Fibroblast of the aortic adventitia (primary cell): ENCODE data around the gene RGP1. TPM values are rescaled to one million over a fixed set of nuclear protein-coding genes. Genes with fewer than 3 reads are reported as not detected.

Experiments
- DNase-seq: peaks from one replicate; pipeline ENCODE4 v3.0.0-alpha.2; 2010; ENCODE audit warnings: low read depth
- H3K4me3 ChIP-seq: 2 replicates; pipeline ENCODE4 v1.5.1; 2011; ENCODE audit warnings: low read depth, mild to moderate bottlenecking, control low read depth, low read length, moderate library complexity
- small RNA-seq: library from RNA; depleted of rRNA; stranded (forward); fragments of <200 nt; gene quantifications from one replicate; pipeline ENCODE3, GENCODE V24; 2012
- total RNA-seq: library from RNA; depleted of rRNA; stranded (reverse); fragments of >200 nt; gene quantifications from 2 replicates; pipeline ENCODE4 v1.2.3, GENCODE V29; 2012; ENCODE audit warnings: low replicate concordance
- TF ChIP-seq, protein P1 (sequence below): IDR thresholded peaks from 2 replicates; pipeline ENCODE4 v1.5.1; 2011; ENCODE audit warnings: mild to moderate bottlenecking, low read length, control low read depth, inconsistent platforms; ENCODE audit not compliant: insufficient read depth

Gene RGP1
- total RNA-seq, 1 donor, result 16.0 TPM

DNA sequence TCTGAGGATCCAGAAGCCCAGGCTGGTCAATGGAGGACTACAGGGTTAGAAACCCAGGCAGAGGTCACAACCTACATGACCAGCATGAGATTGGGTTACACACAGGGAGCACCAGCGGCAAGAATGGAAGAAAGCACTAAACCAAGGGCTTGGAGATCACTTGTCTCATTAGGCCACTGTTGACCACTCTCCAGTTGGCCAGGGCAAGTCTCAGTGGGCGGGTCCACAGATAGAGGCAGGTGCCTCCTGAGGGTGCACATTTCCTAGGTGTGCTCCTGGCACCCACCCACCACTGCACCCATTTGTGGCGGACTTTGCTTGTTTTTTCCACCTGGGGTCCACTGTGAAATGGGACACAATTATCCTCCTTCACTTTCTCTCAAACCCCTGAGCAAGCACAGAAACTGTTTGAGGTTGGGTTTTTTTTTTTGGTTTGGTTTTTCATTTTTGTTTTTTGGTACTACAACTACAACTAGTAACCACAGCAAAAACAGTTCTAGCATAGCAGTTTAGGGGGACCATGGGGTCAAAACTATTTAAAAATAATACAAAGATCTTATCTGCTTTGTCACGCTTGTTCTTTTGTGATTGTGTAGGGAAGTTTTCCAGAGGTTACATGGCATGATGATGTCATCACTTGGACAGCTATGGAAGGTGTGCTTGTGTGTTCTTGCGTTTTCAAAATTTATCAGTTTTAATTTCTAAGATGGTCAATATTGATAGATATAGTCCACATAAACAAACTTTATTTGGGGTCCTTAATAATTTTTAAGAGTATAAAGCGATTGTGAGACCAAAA is 48.4 kb downstream of the RGP1 start:
- H3K4me3 ChIP-seq, result no peak overlapping the region
- DNase-seq, result peak; percentile 34
- TF ChIP-seq, protein P1, sequence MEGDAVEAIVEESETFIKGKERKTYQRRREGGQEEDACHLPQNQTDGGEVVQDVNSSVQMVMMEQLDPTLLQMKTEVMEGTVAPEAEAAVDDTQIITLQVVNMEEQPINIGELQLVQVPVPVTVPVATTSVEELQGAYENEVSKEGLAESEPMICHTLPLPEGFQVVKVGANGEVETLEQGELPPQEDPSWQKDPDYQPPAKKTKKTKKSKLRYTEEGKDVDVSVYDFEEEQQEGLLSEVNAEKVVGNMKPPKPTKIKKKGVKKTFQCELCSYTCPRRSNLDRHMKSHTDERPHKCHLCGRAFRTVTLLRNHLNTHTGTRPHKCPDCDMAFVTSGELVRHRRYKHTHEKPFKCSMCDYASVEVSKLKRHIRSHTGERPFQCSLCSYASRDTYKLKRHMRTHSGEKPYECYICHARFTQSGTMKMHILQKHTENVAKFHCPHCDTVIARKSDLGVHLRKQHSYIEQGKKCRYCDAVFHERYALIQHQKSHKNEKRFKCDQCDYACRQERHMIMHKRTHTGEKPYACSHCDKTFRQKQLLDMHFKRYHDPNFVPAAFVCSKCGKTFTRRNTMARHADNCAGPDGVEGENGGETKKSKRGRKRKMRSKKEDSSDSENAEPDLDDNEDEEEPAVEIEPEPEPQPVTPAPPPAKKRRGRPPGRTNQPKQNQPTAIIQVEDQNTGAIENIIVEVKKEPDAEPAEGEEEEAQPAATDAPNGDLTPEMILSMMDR, result no peak

DNA sequence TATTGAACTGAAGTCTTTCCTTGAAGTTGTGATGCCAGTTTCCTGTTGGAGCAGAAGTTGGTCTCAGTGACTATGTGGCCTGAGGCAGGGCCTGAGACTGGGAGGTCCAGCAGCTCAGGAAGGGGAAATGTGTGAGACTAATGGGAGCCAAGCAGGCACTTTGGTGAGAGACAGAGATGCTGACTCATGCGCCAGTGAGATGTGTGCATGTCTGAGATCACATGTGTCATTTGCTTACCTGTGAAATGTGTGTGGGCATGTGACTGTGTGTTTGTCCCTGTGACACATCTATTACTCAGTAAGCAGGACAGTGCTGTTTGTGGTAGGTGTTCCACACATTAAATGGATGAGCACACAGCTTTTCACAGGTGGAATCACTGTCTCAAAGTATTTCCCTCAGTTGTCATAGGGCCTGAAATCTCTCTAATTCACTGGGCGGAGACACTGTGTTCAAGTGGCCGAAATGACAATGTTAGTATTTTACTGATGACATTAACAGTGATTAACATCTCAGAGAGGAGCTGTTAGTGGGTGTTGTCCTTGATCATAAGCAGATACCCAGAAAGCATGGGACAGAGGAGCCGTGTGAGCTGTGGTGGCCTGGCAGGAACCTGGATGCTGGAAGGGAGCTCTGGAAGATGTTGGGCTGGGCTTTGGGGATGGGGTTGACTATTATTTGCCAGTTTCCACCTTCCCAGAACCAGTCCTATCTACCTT is 49.7 kb downstream of the RGP1 start:
- DNase-seq, result no peak
- TF ChIP-seq, protein P1, result no peak
- H3K4me3 ChIP-seq, result no peak overlapping the region

DNA sequence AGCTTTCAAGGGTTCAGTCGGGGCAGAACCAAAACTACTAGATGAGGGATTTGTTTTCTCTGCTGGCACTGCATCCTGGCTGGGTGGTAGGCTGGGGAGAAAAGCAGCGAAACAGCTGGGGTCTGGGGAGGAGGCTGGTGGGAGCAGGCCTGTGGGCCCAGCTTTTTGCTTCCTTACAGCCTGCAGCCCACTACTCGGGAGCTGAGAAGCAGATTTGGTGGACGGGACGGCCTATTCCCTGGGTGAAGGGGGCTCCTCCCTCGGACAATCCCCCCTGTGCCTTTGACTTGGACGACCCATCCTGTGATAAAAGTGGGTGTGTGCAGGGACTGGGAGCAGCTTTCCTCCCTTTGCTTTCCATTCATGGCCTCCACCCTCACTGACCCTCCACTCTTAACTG is 51.4 kb downstream of the RGP1 start:
- no peak overlapping the region for H3K4me3 ChIP-seq
- TF ChIP-seq, protein P1, result no peak
- no peak for DNase-seq

DNA sequence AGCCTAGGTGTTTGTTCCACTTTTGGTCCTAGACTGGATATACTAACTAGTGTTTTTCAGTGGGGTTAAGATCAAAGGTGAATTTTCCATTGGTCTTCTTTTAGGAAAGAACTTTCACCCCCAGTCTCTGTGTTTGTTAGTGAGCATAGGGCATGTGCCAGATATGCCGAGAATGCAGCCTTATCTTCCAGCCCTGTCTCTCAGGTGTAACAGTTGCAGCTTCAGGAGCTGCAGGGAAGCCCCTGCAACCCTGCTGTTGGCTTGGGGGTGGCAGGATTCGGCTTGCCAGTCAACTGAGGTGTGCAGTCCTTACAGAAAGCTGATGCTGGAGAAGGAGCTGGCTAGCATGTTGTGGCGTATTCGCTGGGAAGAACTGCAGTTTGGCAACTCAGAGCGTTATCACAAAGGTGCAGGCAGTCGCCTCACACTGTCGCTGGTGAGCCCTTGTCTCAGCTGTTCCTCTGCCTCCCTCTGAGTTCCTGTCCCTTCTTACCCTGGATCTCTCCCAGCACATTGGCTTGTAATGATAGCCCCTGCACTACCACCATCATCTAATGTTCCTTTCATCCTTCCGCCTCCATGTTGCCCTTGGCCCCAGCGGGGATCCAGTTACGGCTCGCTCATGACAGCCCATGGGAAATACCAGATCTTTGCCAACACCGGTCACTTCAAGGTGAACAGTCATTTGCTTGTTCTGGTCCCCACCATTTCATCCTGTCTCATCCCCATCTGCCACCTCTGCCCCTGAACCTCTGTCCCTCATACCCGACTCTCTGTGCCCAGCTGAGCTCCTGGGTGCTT is 52.4 kb downstream of the RGP1 start:
- TF ChIP-seq, protein P1, result no peak
- H3K4me3 ChIP-seq, result no peak overlapping the region
- no peak for DNase-seq

DNA sequence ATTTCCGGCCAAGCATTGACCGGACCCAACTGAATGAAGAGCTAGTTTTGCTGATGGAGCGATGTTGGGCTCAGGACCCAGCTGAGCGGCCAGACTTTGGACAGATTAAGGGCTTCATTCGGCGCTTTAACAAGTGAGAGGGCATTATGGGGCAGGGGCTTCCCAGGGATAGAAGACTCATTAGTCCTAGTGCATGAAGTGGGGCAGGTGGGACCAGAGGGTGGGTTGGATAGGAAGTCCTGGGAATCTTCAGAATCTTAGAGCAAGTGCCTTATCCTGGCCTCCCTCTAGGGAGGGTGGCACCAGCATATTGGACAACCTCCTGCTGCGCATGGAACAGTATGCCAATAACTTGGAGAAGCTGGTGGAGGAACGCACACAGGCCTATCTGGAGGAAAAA is 57.0 kb downstream of the RGP1 start:
- no peak for DNase-seq
- TF ChIP-seq, protein P1, result no peak

More for the DNA sequence above, 57.0 kb downstream of the RGP1 start:
- no peak overlapping the region for H3K4me3 ChIP-seq

Small RNAs within 50 kb of the gene (small RNA-seq; reads per million reads assigned to genes)
- 1.3 reads per million, percentile 47 among the genes with 10 or more reads in this experiment for gene MIR6853

Other genes with a start within 250 kb of the RGP1 start
- 13.3 and 21.3 TPM in 2 replicates for gene TESK1, start 144.0 kb upstream of the RGP1 start, total RNA-seq
- gene CD72, start 130.9 kb upstream of the RGP1 start, total RNA-seq, result 1.1 and 1.9 TPM in 2 replicates
- 0.18 and 1.6 TPM in 2 replicates for gene SIT1, start 98.4 kb upstream of the RGP1 start, total RNA-seq
- 966 and 30,763 TPM in 2 replicates for gene RMRP, start 91.3 kb upstream of the RGP1 start, total RNA-seq
- gene CCDC107, start 91.0 kb upstream of the RGP1 start, total RNA-seq, result 6.1 and 10.9 TPM in 2 replicates
- 3.9 TPM in 1 of 2 replicates, not detected in the other for gene ARHGEF39, start 84.1 kb upstream of the RGP1 start, total RNA-seq
- gene CA9, start 75.4 kb upstream of the RGP1 start, total RNA-seq, result 0.45 and 1.5 TPM in 2 replicates
- 484 and 2,099 TPM in 2 replicates for gene TPM2, start 59.4 kb upstream of the RGP1 start, total RNA-seq
- gene TLN1, start 17.1 kb upstream of the RGP1 start, total RNA-seq, result 287 and 513 TPM in 2 replicates
- gene CREB3, start 16.6 kb upstream of the RGP1 start, total RNA-seq, result 56.1 and 68.3 TPM in 2 replicates
- gene GBA2, start 59 bp upstream of the RGP1 start, total RNA-seq, result 25.5 and 36.1 TPM in 2 replicates
- gene MSMP, start 5.0 kb downstream of the RGP1 start, total RNA-seq, result not detected in 2 replicates
- gene NPR2, start 42.3 kb downstream of the RGP1 start, total RNA-seq, result 17.1 and 21.4 TPM in 2 replicates
- gene SPAG8, start 63.0 kb downstream of the RGP1 start, total RNA-seq, result 0.81 and 3.3 TPM in 2 replicates
- gene HINT2, start 65.8 kb downstream of the RGP1 start, total RNA-seq, result 24.9 and 32.6 TPM in 2 replicates
- not detected in 2 replicates for gene FAM221B, start 79.4 kb downstream of the RGP1 start, total RNA-seq
- 1.9 and 2.8 TPM in 2 replicates for gene TMEM8B, start 79.9 kb downstream of the RGP1 start, total RNA-seq
- not detected in 2 replicates for gene OR13J1, start 121.1 kb downstream of the RGP1 start, total RNA-seq
- 0.81 TPM in 1 of 2 replicates, not detected in the other for gene HRCT1, start 156.9 kb downstream of the RGP1 start, total RNA-seq
- not detected in 2 replicates for gene SPAAR, start 160.2 kb downstream of the RGP1 start, total RNA-seq
- gene OR2S2, start 208.9 kb downstream of the RGP1 start, total RNA-seq, result not detected in 2 replicates